SH-SY5Y (cell line): Measurements from ENCODE around the gene CAMK2D.

Source experiments
- GATA2 ChIP-seq: IDR thresholded peaks from 2 replicates; pipeline ENCODE4 v1.6.1; 2011; ENCODE audit warnings: mild to moderate bottlenecking, low read depth, low read length
- GATA3 ChIP-seq: IDR thresholded peaks from 2 replicates; pipeline ENCODE4 v1.6.1; 2011; ENCODE audit warnings: low read depth, mild to moderate bottlenecking, low read length, moderate library complexity

DNA sequence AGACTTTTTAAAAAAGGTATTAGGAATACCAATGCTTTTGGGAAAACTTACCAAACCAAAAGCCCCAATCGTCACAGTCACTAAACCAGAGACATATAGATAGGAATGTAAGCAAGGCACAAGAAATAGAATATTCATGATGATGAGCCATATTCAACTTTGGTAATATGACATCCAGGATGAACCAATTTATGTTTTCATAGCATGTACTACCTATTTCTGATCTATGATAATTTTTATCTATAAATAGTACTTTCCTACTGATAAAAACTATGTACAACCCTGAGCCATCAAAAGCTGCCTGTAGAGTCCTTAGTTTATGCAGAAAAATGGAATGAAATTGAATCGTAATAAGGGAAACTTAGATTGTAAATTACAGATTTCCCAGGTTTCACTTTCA lies 18.9 kb downstream of the CAMK2D start:
- TF ChIP-seq GATA2 (no peak), GATA3 (no peak)
